ENCODE measurements around the gene SNX14.

Gene SNX14

DNA sequence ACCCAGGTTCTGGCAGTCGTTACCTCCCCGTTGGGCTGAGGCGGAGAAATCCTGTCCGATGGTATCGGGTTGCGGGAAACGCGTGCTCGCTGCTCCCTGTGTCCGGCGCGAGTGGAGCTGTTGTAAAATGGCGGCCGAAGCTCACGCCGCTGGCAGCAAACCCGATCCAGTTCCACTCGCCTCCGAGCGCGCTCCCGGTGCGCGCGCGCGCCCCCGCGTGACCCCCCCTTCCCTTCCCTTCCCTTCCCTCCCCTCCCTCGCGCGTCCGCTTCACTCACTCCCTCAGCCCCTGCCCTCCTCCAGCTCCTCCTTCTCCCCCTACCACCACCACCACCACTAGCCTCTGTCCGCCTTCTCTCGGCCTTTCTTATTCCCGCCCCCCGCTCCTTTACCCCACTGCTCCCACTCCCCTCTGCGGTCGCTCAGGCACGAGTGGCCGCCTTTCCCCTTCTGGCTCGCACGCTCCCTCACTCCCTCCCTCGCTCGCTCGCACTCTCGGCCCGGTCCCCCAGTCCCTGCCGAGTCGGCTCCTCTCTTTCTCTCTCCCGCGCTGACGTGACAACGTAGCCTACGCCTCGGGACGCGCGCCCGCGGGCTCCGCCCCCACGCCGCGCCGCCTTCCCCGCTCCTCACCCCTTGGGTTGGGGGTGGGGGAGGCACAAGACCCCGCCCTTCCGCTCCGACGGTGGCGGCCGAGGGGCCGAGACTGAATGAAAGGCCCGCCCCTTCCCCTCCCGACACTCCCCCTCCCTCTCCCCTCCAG is 49.3 kb upstream of the SNX14 start, which contains the start of gene SYNCRIP (continued):
- TF ChIP-seq, protein P1, sequence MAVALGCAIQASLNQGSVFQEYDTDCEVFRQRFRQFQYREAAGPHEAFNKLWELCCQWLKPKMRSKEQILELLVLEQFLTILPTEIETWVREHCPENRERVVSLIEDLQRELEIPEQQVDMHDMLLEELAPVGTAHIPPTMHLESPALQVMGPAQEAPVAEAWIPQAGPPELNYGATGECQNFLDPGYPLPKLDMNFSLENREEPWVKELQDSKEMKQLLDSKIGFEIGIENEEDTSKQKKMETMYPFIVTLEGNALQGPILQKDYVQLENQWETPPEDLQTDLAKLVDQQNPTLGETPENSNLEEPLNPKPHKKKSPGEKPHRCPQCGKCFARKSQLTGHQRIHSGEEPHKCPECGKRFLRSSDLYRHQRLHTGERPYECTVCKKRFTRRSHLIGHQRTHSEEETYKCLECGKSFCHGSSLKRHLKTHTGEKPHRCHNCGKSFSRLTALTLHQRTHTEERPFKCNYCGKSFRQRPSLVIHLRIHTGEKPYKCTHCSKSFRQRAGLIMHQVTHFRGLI (tag by site-specific recombination; IDR thresholded peaks at IDR 0.05) = no peak
- TF ChIP-seq YY2 (tag by site-specific recombination; IDR thresholded peaks at IDR 0.05) (no peak; the same call in 1 of the 2 replicates), ZNF510 (tag by site-specific recombination; IDR thresholded peaks at IDR 0.05; ENCODE audit: insufficient replicate concordance) (no peak), ZBTB48 (tag by site-specific recombination; IDR thresholded peaks at IDR 0.05) (peak; percentile 100), ZNF274 (IDR thresholded peaks at IDR 0.05; ENCODE audit: low read length) (no peak), ZNF274 (tag by site-specific recombination; IDR thresholded peaks at IDR 0.05; ENCODE audit: borderline replicate concordance) (no peak), ZNF335 (tag by site-specific recombination; conservative IDR thresholded peaks at IDR 0.05) (peak; percentile 97), ZNF561 (tag by site-specific recombination; IDR thresholded peaks at IDR 0.05; ENCODE audit: borderline replicate concordance) (peak; percentile 26; the same call in 1 of the 2 replicates), ZNF184 (tag by site-specific recombination; IDR thresholded peaks at IDR 0.05) (no peak), ZNF558 (tag by site-specific recombination; IDR thresholded peaks at IDR 0.05) (no peak; the same call in 1 of the 2 replicates), ZFP69B (tag by site-specific recombination; IDR thresholded peaks at IDR 0.05) (peak; percentile 89), ZFHX2 (tag by site-specific recombination; conservative IDR thresholded peaks at IDR 0.05) (peak; percentile 96), SCRT2 (tag by site-specific recombination; IDR thresholded peaks at IDR 0.05) (no peak), ZNF223 (tag by site-specific recombination; IDR thresholded peaks at IDR 0.05) (0 out of 2 replicates have a peak, but pooled peaks have one; percentile 47), ZNF629 (tag by site-specific recombination; IDR thresholded peaks at IDR 0.05) (peak; percentile 93), ZNF354C (tag by site-specific recombination; IDR thresholded peaks at IDR 0.05; ENCODE audit: borderline replicate concordance, low read depth) (no peak), TRIM28 (IDR thresholded peaks at IDR 0.05; ENCODE audit: borderline replicate concordance, low read length) (no peak), SP2 (tag by site-specific recombination; IDR thresholded peaks at IDR 0.05) (peak; percentile 91), ZNF239 (tag by site-specific recombination; IDR thresholded peaks at IDR 0.05) (peak; percentile 79; the same call in 1 of the 2 replicates), ZNF548 (tag by site-specific recombination; IDR thresholded peaks at IDR 0.05) (peak; percentile 63; the same call in 1 of the 2 replicates)
- TF ChIP-seq, protein P2, sequence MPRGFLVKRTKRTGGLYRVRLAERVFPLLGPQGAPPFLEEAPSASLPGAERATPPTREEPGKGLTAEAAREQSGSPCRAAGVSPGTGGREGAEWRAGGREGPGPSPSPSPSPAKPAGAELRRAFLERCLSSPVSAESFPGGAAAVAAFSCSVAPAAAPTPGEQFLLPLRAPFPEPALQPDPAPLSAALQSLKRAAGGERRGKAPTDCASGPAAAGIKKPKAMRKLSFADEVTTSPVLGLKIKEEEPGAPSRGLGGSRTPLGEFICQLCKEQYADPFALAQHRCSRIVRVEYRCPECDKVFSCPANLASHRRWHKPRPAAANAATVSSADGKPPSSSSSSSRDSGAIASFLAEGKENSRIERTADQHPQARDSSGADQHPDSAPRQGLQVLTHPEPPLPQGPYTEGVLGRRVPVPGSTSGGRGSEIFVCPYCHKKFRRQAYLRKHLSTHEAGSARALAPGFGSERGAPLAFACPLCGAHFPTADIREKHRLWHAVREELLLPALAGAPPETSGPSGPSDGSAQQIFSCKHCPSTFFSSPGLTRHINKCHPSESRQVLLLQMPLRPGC (tag by site-specific recombination; IDR thresholded peaks at IDR 0.05) = peak; percentile 83
- TF ChIP-seq, protein P3, sequence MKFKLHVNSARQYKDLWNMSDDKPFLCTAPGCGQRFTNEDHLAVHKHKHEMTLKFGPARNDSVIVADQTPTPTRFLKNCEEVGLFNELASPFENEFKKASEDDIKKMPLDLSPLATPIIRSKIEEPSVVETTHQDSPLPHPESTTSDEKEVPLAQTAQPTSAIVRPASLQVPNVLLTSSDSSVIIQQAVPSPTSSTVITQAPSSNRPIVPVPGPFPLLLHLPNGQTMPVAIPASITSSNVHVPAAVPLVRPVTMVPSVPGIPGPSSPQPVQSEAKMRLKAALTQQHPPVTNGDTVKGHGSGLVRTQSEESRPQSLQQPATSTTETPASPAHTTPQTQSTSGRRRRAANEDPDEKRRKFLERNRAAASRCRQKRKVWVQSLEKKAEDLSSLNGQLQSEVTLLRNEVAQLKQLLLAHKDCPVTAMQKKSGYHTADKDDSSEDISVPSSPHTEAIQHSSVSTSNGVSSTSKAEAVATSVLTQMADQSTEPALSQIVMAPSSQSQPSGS (tag by site-specific recombination; IDR thresholded peaks at IDR 0.05; ENCODE audit: low read depth) = peak; percentile 72
- TF ChIP-seq, protein P4, sequence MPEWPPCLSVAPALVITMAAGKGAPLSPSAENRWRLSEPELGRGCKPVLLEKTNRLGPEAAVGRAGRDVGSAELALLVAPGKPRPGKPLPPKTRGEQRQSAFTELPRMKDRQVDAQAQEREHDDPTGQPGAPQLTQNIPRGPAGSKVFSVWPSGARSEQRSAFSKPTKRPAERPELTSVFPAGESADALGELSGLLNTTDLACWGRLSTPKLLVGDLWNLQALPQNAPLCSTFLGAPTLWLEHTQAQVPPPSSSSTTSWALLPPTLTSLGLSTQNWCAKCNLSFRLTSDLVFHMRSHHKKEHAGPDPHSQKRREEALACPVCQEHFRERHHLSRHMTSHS (tag by site-specific recombination; IDR thresholded peaks at IDR 0.05) = no peak
- TF ChIP-seq, protein P5, sequence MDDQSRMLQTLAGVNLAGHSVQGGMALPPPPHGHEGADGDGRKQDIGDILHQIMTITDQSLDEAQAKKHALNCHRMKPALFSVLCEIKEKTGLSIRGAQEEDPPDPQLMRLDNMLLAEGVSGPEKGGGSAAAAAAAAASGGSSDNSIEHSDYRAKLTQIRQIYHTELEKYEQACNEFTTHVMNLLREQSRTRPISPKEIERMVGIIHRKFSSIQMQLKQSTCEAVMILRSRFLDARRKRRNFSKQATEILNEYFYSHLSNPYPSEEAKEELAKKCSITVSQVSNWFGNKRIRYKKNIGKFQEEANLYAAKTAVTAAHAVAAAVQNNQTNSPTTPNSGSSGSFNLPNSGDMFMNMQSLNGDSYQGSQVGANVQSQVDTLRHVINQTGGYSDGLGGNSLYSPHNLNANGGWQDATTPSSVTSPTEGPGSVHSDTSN (CRISPR knock-in tag; IDR thresholded peaks at IDR 0.05) = no peak; the same call in 1 of the 2 replicates
- TF ChIP-seq, protein P6, sequence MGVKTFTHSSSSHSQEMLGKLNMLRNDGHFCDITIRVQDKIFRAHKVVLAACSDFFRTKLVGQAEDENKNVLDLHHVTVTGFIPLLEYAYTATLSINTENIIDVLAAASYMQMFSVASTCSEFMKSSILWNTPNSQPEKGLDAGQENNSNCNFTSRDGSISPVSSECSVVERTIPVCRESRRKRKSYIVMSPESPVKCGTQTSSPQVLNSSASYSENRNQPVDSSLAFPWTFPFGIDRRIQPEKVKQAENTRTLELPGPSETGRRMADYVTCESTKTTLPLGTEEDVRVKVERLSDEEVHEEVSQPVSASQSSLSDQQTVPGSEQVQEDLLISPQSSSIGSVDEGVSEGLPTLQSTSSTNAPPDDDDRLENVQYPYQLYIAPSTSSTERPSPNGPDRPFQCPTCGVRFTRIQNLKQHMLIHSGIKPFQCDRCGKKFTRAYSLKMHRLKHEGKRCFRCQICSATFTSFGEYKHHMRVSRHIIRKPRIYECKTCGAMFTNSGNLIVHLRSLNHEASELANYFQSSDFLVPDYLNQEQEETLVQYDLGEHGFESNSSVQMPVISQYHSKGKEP (tag by site-specific recombination; IDR thresholded peaks at IDR 0.05) = no peak
- TF ChIP-seq, protein P7, sequence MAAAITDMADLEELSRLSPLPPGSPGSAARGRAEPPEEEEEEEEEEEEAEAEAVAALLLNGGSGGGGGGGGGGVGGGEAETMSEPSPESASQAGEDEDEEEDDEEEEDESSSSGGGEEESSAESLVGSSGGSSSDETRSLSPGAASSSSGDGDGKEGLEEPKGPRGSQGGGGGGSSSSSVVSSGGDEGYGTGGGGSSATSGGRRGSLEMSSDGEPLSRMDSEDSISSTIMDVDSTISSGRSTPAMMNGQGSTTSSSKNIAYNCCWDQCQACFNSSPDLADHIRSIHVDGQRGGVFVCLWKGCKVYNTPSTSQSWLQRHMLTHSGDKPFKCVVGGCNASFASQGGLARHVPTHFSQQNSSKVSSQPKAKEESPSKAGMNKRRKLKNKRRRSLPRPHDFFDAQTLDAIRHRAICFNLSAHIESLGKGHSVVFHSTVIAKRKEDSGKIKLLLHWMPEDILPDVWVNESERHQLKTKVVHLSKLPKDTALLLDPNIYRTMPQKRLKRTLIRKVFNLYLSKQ (tag by site-specific recombination; IDR thresholded peaks at IDR 0.05; ENCODE audit: borderline replicate concordance) = no peak
